Activated T-cell treated with anti-CD3 and anti-CD28 coated beads, Interleukin-2, amount 50 U/mL, for 4 hours (primary cell): ENCODE measurements around the gene DDX43. TPM values are rescaled to one million over a fixed set of nuclear protein-coding genes. Genes with fewer than 3 reads are reported as not detected.

Experiments used
- total RNA-seq, 3 donors: library from RNA; stranded (reverse); gene quantifications; one replicate each; pipeline ENCODE4 v1.2.1, GENCODE V29; 2021

DDX43 gene
- total RNA-seq, 3 donors from 2014 or later = 0.25 to 0.27 TPM; not detected in 1

Other genes with a start within 250 kb of the DDX43 start
- gene KHDC1L, start 169.3 kb upstream of the DDX43 start, total RNA-seq = not detected
- 1 to 10 TPM; 1.2 to 1.6 (median 1.4) TPM for gene KHDC1, start 131.6 kb upstream of the DDX43 start, total RNA-seq
- not detected for gene DPPA5, start 40.6 kb upstream of the DDX43 start, total RNA-seq
- not detected for gene KHDC3L, start 32.2 kb upstream of the DDX43 start, total RNA-seq
- under 1 TPM in 1 of 3 donors, not detected in 2; 0.38 TPM for gene OOEP, start 24.9 kb upstream of the DDX43 start, total RNA-seq
- gene CGAS, start 57.5 kb downstream of the DDX43 start, total RNA-seq = 10 to 100 TPM; 27.4 to 36.2 (median 29.6) TPM
- gene MTO1, start 66.9 kb downstream of the DDX43 start, total RNA-seq = 10 to 100 TPM; 30.4 to 35.8 (median 35.1) TPM
- over 10,000 TPM; 10,240 to 10,910 (median 10,363) TPM for gene EEF1A1, start 126.2 kb downstream of the DDX43 start, total RNA-seq